A673 (cell line): ENCODE results near the gene SLC22A12. TPM values are rescaled to one million over a fixed set of nuclear protein-coding genes. Genes with fewer than 3 reads are reported as not detected.
"Not testable (repeated sequence)": the region's sequence is repeated elsewhere in the genome, so short reads cannot be mapped to it uniquely, and the experiment has no call there.

Source experiments
- BruUV-seq: library from RNA; stranded (reverse); fragments of 400-500 nt; replicated peaks from 2 replicates; lab custom pipeline; 2021; lab: Mats Ljungman, UMichigan
- CTCF ChIA-PET: fragments of 300-600 bp; sonication (Branson Sonifier 250); formaldehyde crosslinking; loops from one replicate; lab custom pipeline; 2022; ENCODE audit warnings: antibody characterized with exemption; lab: Charles Lee
- POLR2A ChIA-PET: fragments of 300-600 bp; sonication (Branson Sonifier 250); formaldehyde crosslinking; loops from one replicate; lab custom pipeline; 2022; ENCODE audit warnings: antibody characterized with exemption; ENCODE audit not compliant: low non-redundant PET; lab: Charles Lee
- DNase-seq: peaks from one replicate; pipeline ENCODE4 v3.0.0-alpha.2; 2015; ENCODE audit warnings: low spot score
- H3K27ac ChIP-seq: fragments of 200-600 bp; sonication (generic); 2 replicates; pipeline ENCODE4 v1.5.1; 2016; ENCODE audit warnings: mixed run types, low read depth, mild to moderate bottlenecking, mixed read lengths, antibody characterized with exemption, low read length; ENCODE audit not compliant: poor library complexity, severe bottlenecking
- H3K27me3 ChIP-seq: fragments of 200-600 bp; sonication (generic); replicated peaks from 2 replicates; pipeline ENCODE4 v1.6.1; 2017; ENCODE audit warnings: mixed run types, low read depth, mild to moderate bottlenecking, mixed read lengths, antibody characterized with exemption, low read length; ENCODE audit not compliant: insufficient read depth, poor library complexity
- H3K36me3 ChIP-seq: fragments of 200-600 bp; sonication (generic); 2 replicates; pipeline ENCODE4 v1.6.1; 2016; ENCODE audit warnings: mixed run types, mild to moderate bottlenecking, mixed read lengths, antibody characterized with exemption, low read length; ENCODE audit not compliant: insufficient read depth, poor library complexity, severe bottlenecking
- H3K4me1 ChIP-seq: fragments of 200-600 bp; sonication (generic); 2 replicates; pipeline ENCODE4 v1.6.1; 2017; ENCODE audit warnings: mixed run types, mild to moderate bottlenecking, mixed read lengths, antibody characterized with exemption, low read length; ENCODE audit not compliant: insufficient read depth, poor library complexity, severe bottlenecking
- H3K4me3 ChIP-seq: fragments of 200-600 bp; sonication (generic); 2 replicates; pipeline ENCODE4 v1.5.1; 2016; ENCODE audit warnings: low read depth, mixed run types, mild to moderate bottlenecking, mixed read lengths, low read length; ENCODE audit not compliant: poor library complexity, severe bottlenecking
- H3K9me3 ChIP-seq: fragments of 200-600 bp; sonication (generic); 2 replicates; pipeline ENCODE4 v1.6.1; 2016; ENCODE audit warnings: mixed run types, low read depth, mild to moderate bottlenecking, mixed read lengths, antibody characterized with exemption, low read length; ENCODE audit not compliant: poor library complexity, severe bottlenecking
- EZH2 ChIP-seq: fragments of 200-600 bp; sonication (generic); IDR thresholded peaks from 2 replicates; pipeline ENCODE4 v1.6.1; 2017; ENCODE audit warnings: borderline replicate concordance, low read depth, mild to moderate bottlenecking, mixed read lengths, antibody characterized with exemption, low read length; ENCODE audit not compliant: poor library complexity, severe bottlenecking
- intact Hi-C: fragments of 100-400 bp; cut with micrococcal nuclease; formaldehyde crosslinking; loops from one replicate; pipeline ENCODE4 v1.10.0; 2022; ENCODE audit not compliant: unreplicated experiment
- total RNA-seq: library from RNA; stranded (reverse); gene quantifications from 2 replicates; pipeline ENCODE4 v1.2.3, GENCODE V29; 2021
- TF ChIP-seq, protein P1 (sequence below): fragments of 300-800, 200-600 bp; sonication (generic); conservative IDR thresholded peaks from 2 replicates; pipeline ENCODE4 v1.5.1; 2017; ENCODE audit warnings: low read depth, mild to moderate bottlenecking, antibody characterized with exemption, low read length, moderate library complexity, mixed read lengths

Gene SLC22A12
- total RNA-seq, 1 experiment from 2014 or later: not detected

- no TSS peak for BruUV-seq
- Histone ChIP-seq H3K27me3 (no peaks in the 10 kb centered on the region), H3K9me3 (no peaks in the 10 kb centered on the region), H3K4me3 (no peak overlapping the region), H3K4me1 (no peaks in the 10 kb centered on the region), H3K36me3 (no peaks in the 10 kb centered on the region), H3K27ac (no peak overlapping the region)
- no peak for DNase-seq
- CTCF ChIA-PET: no interaction called here
- POLR2A ChIA-PET: no interaction called here
- intact Hi-C loops: no loop called here
- TF ChIP-seq, protein P1, sequence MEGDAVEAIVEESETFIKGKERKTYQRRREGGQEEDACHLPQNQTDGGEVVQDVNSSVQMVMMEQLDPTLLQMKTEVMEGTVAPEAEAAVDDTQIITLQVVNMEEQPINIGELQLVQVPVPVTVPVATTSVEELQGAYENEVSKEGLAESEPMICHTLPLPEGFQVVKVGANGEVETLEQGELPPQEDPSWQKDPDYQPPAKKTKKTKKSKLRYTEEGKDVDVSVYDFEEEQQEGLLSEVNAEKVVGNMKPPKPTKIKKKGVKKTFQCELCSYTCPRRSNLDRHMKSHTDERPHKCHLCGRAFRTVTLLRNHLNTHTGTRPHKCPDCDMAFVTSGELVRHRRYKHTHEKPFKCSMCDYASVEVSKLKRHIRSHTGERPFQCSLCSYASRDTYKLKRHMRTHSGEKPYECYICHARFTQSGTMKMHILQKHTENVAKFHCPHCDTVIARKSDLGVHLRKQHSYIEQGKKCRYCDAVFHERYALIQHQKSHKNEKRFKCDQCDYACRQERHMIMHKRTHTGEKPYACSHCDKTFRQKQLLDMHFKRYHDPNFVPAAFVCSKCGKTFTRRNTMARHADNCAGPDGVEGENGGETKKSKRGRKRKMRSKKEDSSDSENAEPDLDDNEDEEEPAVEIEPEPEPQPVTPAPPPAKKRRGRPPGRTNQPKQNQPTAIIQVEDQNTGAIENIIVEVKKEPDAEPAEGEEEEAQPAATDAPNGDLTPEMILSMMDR: no peak
- no peak for TF ChIP-seq EZH2
Measured at GRCh38 chr11:64593156-64594105, 2.4 kb downstream of the SLC22A12 start.

DNA sequence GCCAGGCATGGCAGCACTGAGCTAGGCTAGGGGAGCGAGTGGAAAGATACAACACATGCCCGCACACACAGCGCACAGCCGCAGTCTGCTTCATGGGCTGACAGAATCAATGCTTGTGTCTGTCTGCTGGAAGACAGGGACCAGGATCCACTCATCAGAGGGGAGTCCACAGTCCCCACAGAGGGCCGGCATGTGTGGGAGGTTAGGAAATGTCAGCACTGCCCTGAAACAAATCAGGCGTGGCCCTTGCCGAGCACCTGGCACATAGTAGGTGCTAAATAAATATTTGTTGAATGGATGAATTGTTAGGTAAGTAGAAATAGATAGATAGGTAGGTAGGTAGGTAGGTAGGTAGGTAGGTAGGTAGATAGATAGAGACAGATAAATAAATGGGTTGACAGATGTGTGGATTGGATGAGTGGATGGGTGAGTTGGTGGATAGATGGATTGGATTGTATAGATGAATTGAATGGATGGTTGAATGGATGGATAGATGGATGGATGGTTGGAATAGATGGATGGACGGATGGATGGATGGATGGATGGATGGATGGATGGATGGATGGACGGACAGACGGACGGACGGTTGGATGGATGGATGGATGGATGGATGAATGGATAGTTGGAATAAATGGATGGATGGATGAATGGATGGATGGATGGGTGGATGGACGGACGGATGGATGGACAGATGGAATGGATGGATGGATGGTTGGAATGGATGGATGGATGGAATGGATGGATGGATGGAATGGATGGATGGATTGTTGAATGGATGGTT is 3.3 kb downstream of the SLC22A12 start:
- Histone ChIP-seq H3K27me3 (no peaks in the 10 kb centered on the region), H3K4me1 (no peaks in the 10 kb centered on the region), H3K4me3 (no peak overlapping the region), H3K27ac (no peak overlapping the region), H3K9me3 (no peaks in the 10 kb centered on the region), H3K36me3 (no peaks in the 10 kb centered on the region)
- no peak for DNase-seq
- intact Hi-C loops: no loop called here
- ChIA-PET POLR2A (no interaction called here), CTCF (no interaction called here)
- TF ChIP-seq EZH2: no peak
- TF ChIP-seq, protein P1: no peak
- no TSS peak for BruUV-seq

GRCh38 chr11:64595922-64596321 is 4.9 kb downstream of the SLC22A12 start:
- H3K4me3 ChIP-seq, intact Hi-C loops, H3K36me3 ChIP-seq, CTCF ChIA-PET, BruUV-seq, H3K9me3 ChIP-seq, DNase-seq, H3K27me3 ChIP-seq, POLR2A ChIA-PET, H3K4me1 ChIP-seq, H3K27ac ChIP-seq: not testable (repeated sequence)
